Upper lobe of right lung (tissue), 1 donor: ENCODE measurements around the gene MGRN1. TPM values are rescaled to one million over a fixed set of nuclear protein-coding genes. Genes with fewer than 3 reads are reported as not detected.

Experiments used
- ATAC-seq: fragments of 200-7000 bp; cut with Tn5 transposase; one replicate; pipeline ENCODE4 v1.9.1; 2020; ENCODE audit warnings: mild to moderate bottlenecking, moderate library complexity
- DNase-seq: peaks from one replicate; pipeline ENCODE4 v3.0.0-alpha.2; 2020
- H3K27ac ChIP-seq: fragments of 200-600 bp; one replicate; pipeline ENCODE4 v1.8.0; 2022
- H3K27me3 ChIP-seq: fragments of 200-600 bp; one replicate; pipeline ENCODE4 v1.8.0; 2022; ENCODE audit warnings: mild to moderate bottlenecking
- H3K36me3 ChIP-seq: fragments of 200-600 bp; one replicate; pipeline ENCODE4 v1.8.0; 2022
- H3K4me1 ChIP-seq: fragments of 200-600 bp; one replicate; pipeline ENCODE4 v1.8.0; 2022
- H3K4me3 ChIP-seq: fragments of 200-600 bp; one replicate; pipeline ENCODE4 v1.8.0; 2022; ENCODE audit warnings: mild to moderate bottlenecking
- H3K9me3 ChIP-seq: fragments of 200-600 bp; one replicate; pipeline ENCODE4 v1.8.0; 2022
- CTCF ChIP-seq: fragments of 200-600 bp; IDR thresholded peaks from one replicate; pipeline ENCODE4 v1.8.0; 2022; ENCODE audit warnings: antibody characterized with exemption
- intact Hi-C: fragments of 100-400 bp; cut with DNase I; formaldehyde crosslinking; loops from one replicate; pipeline ENCODE4 v1.11.0; 2022
- total RNA-seq: library from RNA; stranded (reverse); fragmentation: NEBNext Ultra II Directional; extraction: Animal tissue kit (Norgen Biotek cat#: 25700); gene quantifications from one replicate; pipeline ENCODE4 v1.2.1, GENCODE V29; 2021
- donor health status: DM: no; HTN: yes; CAD: no; lungs with severe emphysema.

The MGRN1 gene
- total RNA-seq, 1 donor from 2014 or later, result 81.3 TPM

- no peak for DNase-seq
- ATAC-seq, result no peak
- Histone ChIP-seq H3K9me3 (no peaks in the 10 kb centered on the region), H3K36me3 (peaks cover 67% of the 10 kb centered on the region), H3K27ac (peak overlapping the region; percentile 77), H3K27me3 (no peaks in the 10 kb centered on the region), H3K4me3 (no peak overlapping the region), H3K4me1 (peaks cover 29% of the 10 kb centered on the region)
- TF ChIP-seq CTCF, result no peak
- intact Hi-C loops, result no loop called here
Measured at GRCh38 chr16:4652561-4652960, 27.9 kb downstream of the MGRN1 start.

DNA sequence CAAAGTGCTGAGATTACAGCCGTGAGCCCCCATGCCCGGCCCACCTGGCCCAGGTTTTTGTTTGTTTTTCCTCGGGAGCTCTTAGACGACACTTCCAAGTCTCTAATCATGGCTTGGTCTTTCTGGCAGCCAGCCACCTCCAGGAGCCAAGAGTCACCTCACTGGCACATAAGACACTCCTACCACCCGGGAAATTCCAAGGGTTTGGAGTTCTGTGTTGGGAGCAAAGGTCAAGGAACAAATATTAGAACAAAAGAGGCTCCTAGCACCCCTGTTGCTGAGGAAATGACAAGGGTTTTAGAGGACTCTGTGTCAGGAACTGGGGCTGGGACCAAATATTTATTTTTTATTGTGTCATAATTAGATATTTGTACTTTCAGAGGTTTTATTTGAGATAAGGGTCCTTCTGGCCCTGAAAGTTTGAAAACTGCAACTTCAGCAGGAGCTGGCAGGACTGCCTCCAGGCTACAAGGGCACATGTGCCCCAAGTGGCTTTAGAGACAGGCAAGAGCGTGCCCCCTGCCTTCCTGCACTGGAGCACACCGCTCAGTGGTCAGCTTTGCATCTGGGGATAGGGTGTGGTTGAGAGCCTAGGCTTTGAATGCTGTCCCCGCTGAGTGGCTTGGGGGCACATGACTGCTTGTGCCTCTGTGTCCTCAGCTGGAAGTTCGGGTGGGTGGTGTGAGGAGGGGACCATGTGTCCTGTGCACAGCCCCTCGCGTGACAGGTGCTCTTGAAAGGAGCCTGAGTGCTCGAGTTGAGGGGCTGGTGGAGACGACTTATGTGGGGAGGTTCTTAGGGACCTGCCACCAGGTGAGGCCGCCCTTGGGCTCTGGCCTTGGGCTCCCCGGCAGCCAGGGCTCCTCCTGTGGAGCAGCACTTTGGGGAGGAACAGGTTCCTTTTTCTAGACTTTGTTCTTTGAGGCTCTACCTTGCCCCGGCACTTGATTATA, 29.7 kb downstream of the MGRN1 start:
- H3K4me1 ChIP-seq, result peaks cover 29% of the 10 kb centered on the region
- H3K27ac ChIP-seq, result peak overlapping the region; percentile 77

GRCh38 chr16:4654964-4655590, 30.5 kb downstream of the MGRN1 start:
- H3K36me3 ChIP-seq, result peaks cover 83% of the 10 kb centered on the region
- ATAC-seq (no peak), DNase-seq (no peak)
- H3K27ac ChIP-seq, result peak overlapping the region; percentile 77
- no peak for TF ChIP-seq CTCF
- intact Hi-C loops, result no loop called here
- peaks cover 31% of the 10 kb centered on the region for H3K4me1 ChIP-seq
- no peak overlapping the region for H3K4me3 ChIP-seq
- no peaks in the 10 kb centered on the region for H3K27me3 ChIP-seq
- H3K9me3 ChIP-seq, result no peaks in the 10 kb centered on the region

More for the DNA sequence above, 29.7 kb downstream of the MGRN1 start:
- Histone ChIP-seq H3K36me3 (peaks cover 83% of the 10 kb centered on the region), H3K4me3 (no peak overlapping the region), H3K9me3 (no peaks in the 10 kb centered on the region), H3K27me3 (no peaks in the 10 kb centered on the region)
- no peak for TF ChIP-seq CTCF
- ATAC-seq (peak; percentile 79), DNase-seq (peak; percentile 90)
- intact Hi-C loops, result no loop called here

DNA sequence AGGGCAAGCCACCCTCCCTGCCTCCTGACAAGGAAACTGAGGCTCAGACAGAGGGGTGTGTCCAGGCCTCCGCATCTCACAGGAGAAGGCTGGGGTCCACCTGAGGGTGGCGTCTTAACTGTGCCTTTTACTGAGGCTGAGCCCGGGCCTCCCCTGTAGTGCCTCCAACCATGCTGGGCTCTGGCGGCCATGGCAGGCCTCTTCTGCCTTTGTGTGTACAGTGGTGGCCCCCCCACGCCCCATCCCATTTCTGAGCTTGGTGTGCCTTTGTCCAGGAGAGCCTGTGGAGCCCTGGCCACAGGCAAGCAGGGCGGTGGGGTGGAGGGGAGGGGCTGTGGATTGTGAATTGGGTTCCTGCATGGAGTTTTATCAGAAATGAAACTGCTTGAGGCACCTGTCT, 31.2 kb downstream of the MGRN1 start:
- TF ChIP-seq CTCF, result no peak
- H3K36me3 ChIP-seq, result peaks cover 78% of the 10 kb centered on the region
- DNase-seq, result no peak
- H3K4me1 ChIP-seq, result peaks cover 35% of the 10 kb centered on the region
- H3K27ac ChIP-seq, result peak overlapping the region; percentile 77
- ATAC-seq, result no peak
- no peak overlapping the region for H3K4me3 ChIP-seq
- H3K27me3 ChIP-seq, result no peaks in the 10 kb centered on the region
- intact Hi-C loops, result no loop called here
- no peaks in the 10 kb centered on the region for H3K9me3 ChIP-seq

GRCh38 chr16:4656221-4656620, 31.6 kb downstream of the MGRN1 start:
- intact Hi-C loops, result no loop called here
- no peak for DNase-seq
- Histone ChIP-seq H3K27ac (peak overlapping the region; percentile 77), H3K9me3 (no peaks in the 10 kb centered on the region), H3K4me3 (no peak overlapping the region), H3K27me3 (no peaks in the 10 kb centered on the region), H3K36me3 (peaks cover 75% of the 10 kb centered on the region), H3K4me1 (peaks cover 39% of the 10 kb centered on the region)
- TF ChIP-seq CTCF, result no peak
- ATAC-seq, result no peak
